Astrocyte (in vitro differentiated cells and primary cell): ENCODE measurements around the gene TMEM222. TPM values are rescaled to one million over a fixed set of nuclear protein-coding genes. Genes with fewer than 3 reads are reported as not detected.

Experiments used
- DNase-seq: peaks from one replicate; pipeline ENCODE4 v3.0.0-alpha.2; 2010; ENCODE audit warnings: low read depth
- FAIRE-seq: peaks from 2 replicates; lab custom pipeline; 2011; peaks lifted over from hg19 to GRCh38; lab: Jason Lieb, UNC
- H2AFZ ChIP-seq: 2 replicates; pipeline ENCODE4 v1.6.0; 2012; ENCODE audit warnings: low read depth, low read length, inconsistent platforms
- H3K27ac ChIP-seq: 2 replicates; pipeline ENCODE4 v1.5.1; 2011; ENCODE audit warnings: low read depth, low read length, inconsistent platforms
- H3K27me3 ChIP-seq: 2 replicates; pipeline ENCODE4 v1.6.0; 2011; ENCODE audit warnings: low read length, inconsistent platforms; ENCODE audit not compliant: insufficient read depth
- H3K36me3 ChIP-seq: 2 replicates; pipeline ENCODE4 v1.5.1; 2011; ENCODE audit warnings: low read length, inconsistent platforms; ENCODE audit not compliant: insufficient read depth
- H3K4me1 ChIP-seq: 2 replicates; pipeline ENCODE4 v1.5.1; 2011; ENCODE audit warnings: low read length, inconsistent platforms; ENCODE audit not compliant: insufficient read depth
- H3K4me2 ChIP-seq: 2 replicates; pipeline ENCODE4 v1.6.0; 2012; ENCODE audit warnings: low read length, inconsistent platforms
- H3K4me3 ChIP-seq: 2 replicates; pipeline ENCODE4 v1.5.1; 2011; ENCODE audit warnings: low read depth, mild to moderate bottlenecking, low read length, inconsistent platforms; ENCODE audit not compliant: insufficient read depth
- H3K79me2 ChIP-seq: 2 replicates; pipeline ENCODE4 v1.6.0; 2012; ENCODE audit warnings: mild to moderate bottlenecking, low read length, inconsistent platforms; ENCODE audit not compliant: insufficient read depth
- H3K9ac ChIP-seq: 2 replicates; pipeline ENCODE4 v1.6.0; 2012; ENCODE audit warnings: mild to moderate bottlenecking, low read length, inconsistent platforms
- H3K9me3 ChIP-seq: 2 replicates; pipeline ENCODE4 v1.5.1; 2012; ENCODE audit warnings: low read depth, mild to moderate bottlenecking, low read length, inconsistent platforms; ENCODE audit not compliant: insufficient read depth
- H4K20me1 ChIP-seq: 2 replicates; pipeline ENCODE4 v1.6.0; 2012; ENCODE audit warnings: low read length, inconsistent platforms; ENCODE audit not compliant: insufficient read depth
- H3K27ac Mint-ChIP-seq: one replicate; pipeline ENCODE4 v1.8.0; 2021; ENCODE audit warnings: mild to moderate bottlenecking, mixed read lengths; ENCODE audit not compliant: unreplicated experiment
- H3K27me3 Mint-ChIP-seq: one replicate; pipeline ENCODE4 v1.8.0; 2021; ENCODE audit warnings: low read depth, mixed read lengths; ENCODE audit not compliant: unreplicated experiment
- H3K36me3 Mint-ChIP-seq: one replicate; pipeline ENCODE4 v1.8.0; 2021; ENCODE audit warnings: low read depth, mixed read lengths; ENCODE audit not compliant: unreplicated experiment
- H3K4me1 Mint-ChIP-seq: one replicate; pipeline ENCODE4 v1.8.0; 2021; ENCODE audit warnings: low read depth, mixed read lengths; ENCODE audit not compliant: unreplicated experiment
- H3K4me3 Mint-ChIP-seq: one replicate; pipeline ENCODE4 v1.8.0; 2021; ENCODE audit warnings: mild to moderate bottlenecking, moderate library complexity, mixed read lengths; ENCODE audit not compliant: unreplicated experiment
- H3K9me3 Mint-ChIP-seq: one replicate; pipeline ENCODE4 v1.8.0; 2021; ENCODE audit warnings: mild to moderate bottlenecking, mixed read lengths; ENCODE audit not compliant: unreplicated experiment
- EZH2 ChIP-seq: IDR thresholded peaks from 2 replicates; pipeline ENCODE4 v1.6.1; 2012; ENCODE audit warnings: mild to moderate bottlenecking, low read length, inconsistent platforms; ENCODE audit not compliant: insufficient read depth
- total RNA-seq: library from RNA; stranded (reverse); gene quantifications from 2 replicates; pipeline ENCODE4 v1.2.1, GENCODE V29; 2021
- TF ChIP-seq, protein P1 (sequence below): IDR thresholded peaks from 2 replicates; pipeline ENCODE4 v1.5.1; 2011; ENCODE audit warnings: low read depth, mild to moderate bottlenecking, inconsistent platforms, low read length, moderate library complexity; ENCODE audit not compliant: insufficient read depth

The TMEM222 gene
- total RNA-seq, 1 donor from 2014 or later = 46.0 TPM

GRCh38 chr1:27348861-27349783 is 27.2 kb downstream of the TMEM222 start:
- Histone ChIP-seq H4K20me1 (no peaks in the 10 kb centered on the region), H3K79me2 (no peaks in the 10 kb centered on the region), H3K36me3 (no peaks in the 10 kb centered on the region), H2AFZ (peak overlapping the region; percentile 80), H3K9me3 (no peaks in the 10 kb centered on the region), H3K9ac (no peak overlapping the region), H3K4me2 (peak overlapping the region; percentile 78), H3K27me3 (peaks cover 5% of the 10 kb centered on the region), H3K27ac (no peak overlapping the region), H3K4me3 (peak overlapping the region; percentile 21), H3K4me1 (peaks cover 15% of the 10 kb centered on the region)
- Mint-ChIP-seq H3K27ac (no peak overlapping the region), H3K4me3 (no peak overlapping the region), H3K4me1 (peaks cover 4% of the 10 kb centered on the region), H3K9me3 (no peaks in the 10 kb centered on the region), H3K36me3 (peaks cover 4% of the 10 kb centered on the region), H3K27me3 (peaks cover 5% of the 10 kb centered on the region)
- DNase-seq (no peak), FAIRE-seq (no peak)
- TF ChIP-seq, protein P1, sequence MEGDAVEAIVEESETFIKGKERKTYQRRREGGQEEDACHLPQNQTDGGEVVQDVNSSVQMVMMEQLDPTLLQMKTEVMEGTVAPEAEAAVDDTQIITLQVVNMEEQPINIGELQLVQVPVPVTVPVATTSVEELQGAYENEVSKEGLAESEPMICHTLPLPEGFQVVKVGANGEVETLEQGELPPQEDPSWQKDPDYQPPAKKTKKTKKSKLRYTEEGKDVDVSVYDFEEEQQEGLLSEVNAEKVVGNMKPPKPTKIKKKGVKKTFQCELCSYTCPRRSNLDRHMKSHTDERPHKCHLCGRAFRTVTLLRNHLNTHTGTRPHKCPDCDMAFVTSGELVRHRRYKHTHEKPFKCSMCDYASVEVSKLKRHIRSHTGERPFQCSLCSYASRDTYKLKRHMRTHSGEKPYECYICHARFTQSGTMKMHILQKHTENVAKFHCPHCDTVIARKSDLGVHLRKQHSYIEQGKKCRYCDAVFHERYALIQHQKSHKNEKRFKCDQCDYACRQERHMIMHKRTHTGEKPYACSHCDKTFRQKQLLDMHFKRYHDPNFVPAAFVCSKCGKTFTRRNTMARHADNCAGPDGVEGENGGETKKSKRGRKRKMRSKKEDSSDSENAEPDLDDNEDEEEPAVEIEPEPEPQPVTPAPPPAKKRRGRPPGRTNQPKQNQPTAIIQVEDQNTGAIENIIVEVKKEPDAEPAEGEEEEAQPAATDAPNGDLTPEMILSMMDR = no peak
- TF ChIP-seq EZH2 = no peak

- Histone ChIP-seq H3K4me1 (peaks cover 15% of the 10 kb centered on the region), H3K4me2 (peak overlapping the region; percentile 78), H3K36me3 (no peaks in the 10 kb centered on the region), H3K9me3 (no peaks in the 10 kb centered on the region), H3K79me2 (no peaks in the 10 kb centered on the region), H3K4me3 (peak overlapping the region; percentile 21), H3K9ac (peak overlapping the region; percentile 12), H3K27ac (no peak overlapping the region), H2AFZ (peak overlapping the region; percentile 80), H3K27me3 (peaks cover 5% of the 10 kb centered on the region), H4K20me1 (no peaks in the 10 kb centered on the region)
- FAIRE-seq (no peak), DNase-seq (peak; percentile 66)
- no peak overlapping the region for H3K4me3 Mint-ChIP-seq
- peaks cover 4% of the 10 kb centered on the region for H3K36me3 Mint-ChIP-seq
- no peak for TF ChIP-seq EZH2
- TF ChIP-seq, protein P1 = no peak
- H3K27ac Mint-ChIP-seq = no peak overlapping the region
- H3K9me3 Mint-ChIP-seq = no peaks in the 10 kb centered on the region
- H3K4me1 Mint-ChIP-seq = peaks cover 4% of the 10 kb centered on the region
- peaks cover 2% of the 10 kb centered on the region for H3K27me3 Mint-ChIP-seq
Measured at GRCh38 chr1:27349784-27350662, 28.1 kb downstream of the TMEM222 start.
